ENCODE measurements around the gene CARD19.

DNA sequence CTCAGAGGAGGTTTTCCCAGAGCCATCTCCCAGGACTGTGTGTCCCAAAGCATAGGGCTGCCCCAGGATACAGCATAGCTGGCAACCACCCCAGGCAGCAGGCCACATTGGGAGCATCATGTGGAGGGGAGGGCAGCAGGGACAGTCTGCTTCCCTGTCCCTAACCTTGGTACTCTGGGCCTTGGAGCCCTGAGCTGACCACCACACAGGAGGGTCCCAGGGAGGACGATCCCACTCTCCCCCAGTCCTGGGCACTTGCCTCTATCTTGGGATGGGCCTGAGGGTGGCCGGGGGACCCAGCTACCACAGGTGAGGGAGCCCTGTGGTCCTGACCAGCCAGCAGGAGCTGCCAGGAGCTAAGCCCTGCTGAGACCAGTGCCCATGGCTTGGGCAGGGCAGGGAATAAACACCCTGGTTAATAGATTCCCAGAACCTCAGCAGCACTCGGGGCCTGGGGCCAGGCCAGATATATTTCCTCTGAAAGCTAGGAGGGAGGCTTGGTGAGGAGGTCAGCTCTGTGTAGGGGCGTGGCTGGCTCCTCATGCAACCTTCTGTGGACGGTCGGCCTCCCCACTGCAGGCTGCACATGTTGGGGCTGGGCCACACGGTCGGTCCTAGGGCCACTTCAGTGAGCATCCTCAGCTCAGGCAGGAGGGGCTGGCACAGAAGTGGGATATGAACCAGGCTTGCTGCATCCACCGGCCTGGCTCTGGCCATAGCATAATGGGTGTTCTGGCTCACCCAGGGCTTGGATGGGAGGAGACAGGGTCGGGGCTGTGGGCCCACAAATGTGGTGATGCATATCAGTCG, 33.9 kb downstream of the CARD19 start:
- TF ChIP-seq, protein P1, sequence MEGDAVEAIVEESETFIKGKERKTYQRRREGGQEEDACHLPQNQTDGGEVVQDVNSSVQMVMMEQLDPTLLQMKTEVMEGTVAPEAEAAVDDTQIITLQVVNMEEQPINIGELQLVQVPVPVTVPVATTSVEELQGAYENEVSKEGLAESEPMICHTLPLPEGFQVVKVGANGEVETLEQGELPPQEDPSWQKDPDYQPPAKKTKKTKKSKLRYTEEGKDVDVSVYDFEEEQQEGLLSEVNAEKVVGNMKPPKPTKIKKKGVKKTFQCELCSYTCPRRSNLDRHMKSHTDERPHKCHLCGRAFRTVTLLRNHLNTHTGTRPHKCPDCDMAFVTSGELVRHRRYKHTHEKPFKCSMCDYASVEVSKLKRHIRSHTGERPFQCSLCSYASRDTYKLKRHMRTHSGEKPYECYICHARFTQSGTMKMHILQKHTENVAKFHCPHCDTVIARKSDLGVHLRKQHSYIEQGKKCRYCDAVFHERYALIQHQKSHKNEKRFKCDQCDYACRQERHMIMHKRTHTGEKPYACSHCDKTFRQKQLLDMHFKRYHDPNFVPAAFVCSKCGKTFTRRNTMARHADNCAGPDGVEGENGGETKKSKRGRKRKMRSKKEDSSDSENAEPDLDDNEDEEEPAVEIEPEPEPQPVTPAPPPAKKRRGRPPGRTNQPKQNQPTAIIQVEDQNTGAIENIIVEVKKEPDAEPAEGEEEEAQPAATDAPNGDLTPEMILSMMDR (IDR thresholded peaks at IDR 0.05; ENCODE audit: control extremely low read depth in 1 of 3, insufficient read depth in 1 of 3, low read depth in 1 of 3, low read length in 3 of 3), result no peak
- no peak for TF ChIP-seq RAD21 (IDR thresholded peaks at IDR 0.05 in 1 of 2, conservative IDR thresholded peaks at IDR 0.05 in 1 of 2; ENCODE audit: low read depth in 2 of 2, low read length in 2 of 2)

Measured in H1 (cell line).